Mesenchymal stem cell (in vitro differentiated cells and primary cell): Measurements from ENCODE around the gene TMEM63A.
"Not testable (repeated sequence)": the region's sequence is repeated elsewhere in the genome, so short reads cannot be mapped to it uniquely, and the experiment has no call there.

ENCODE experiments used
- DNase-seq: peaks from one replicate; pipeline ENCODE4 v3.0.0-alpha.2; 2013
- H2AFZ ChIP-seq: one replicate; pipeline ENCODE4 v1.6.1; 2013; ENCODE audit warnings: low read depth, mild to moderate bottlenecking, control low read depth, inconsistent platforms, low read length, moderate library complexity
- H2AK5ac ChIP-seq: 2 replicates; pipeline ENCODE4 v1.6.1; 2013; ENCODE audit warnings: low read length, moderate library complexity, mild to moderate bottlenecking, inconsistent platforms; ENCODE audit not compliant: severe bottlenecking
- H2BK120ac ChIP-seq: one replicate; pipeline ENCODE4 v1.6.1; 2013; ENCODE audit warnings: low read depth, mild to moderate bottlenecking, inconsistent platforms, low read length, moderate library complexity
- H2BK12ac ChIP-seq, 2 experiments: one replicate each; pipeline ENCODE4 v1.6.1; 2013; ENCODE audit warnings: inconsistent platforms in 2 of 2, low read length in 2 of 2, mild to moderate bottlenecking in 2 of 2, moderate library complexity in 2 of 2, control low read depth in 1 of 2
- H2BK15ac ChIP-seq: one replicate; pipeline ENCODE4 v1.6.1; 2013; ENCODE audit warnings: mild to moderate bottlenecking, low read depth, inconsistent platforms; ENCODE audit not compliant: poor library complexity, severe bottlenecking
- H2BK5ac ChIP-seq: 2 replicates; pipeline ENCODE4 v1.6.1; 2013; ENCODE audit warnings: low read depth, mild to moderate bottlenecking, low read length, control low read depth, inconsistent platforms; ENCODE audit not compliant: poor library complexity, severe bottlenecking
- H3K14ac ChIP-seq, 2 experiments: one replicate each; pipeline ENCODE4 v1.6.1; 2013; ENCODE audit warnings: inconsistent platforms in 2 of 2, low read length in 2 of 2, control low read depth in 1 of 2, mild to moderate bottlenecking in 1 of 2, moderate library complexity in 1 of 2
- H3K18ac ChIP-seq, 2 experiments: one replicate each; pipeline ENCODE4 v1.6.1; 2013; ENCODE audit warnings: inconsistent platforms in 2 of 2, low read length in 2 of 2, control low read depth in 1 of 2, low read depth in 1 of 2, mild to moderate bottlenecking in 1 of 2
- H3K23ac ChIP-seq, 2 experiments: one replicate each; pipeline ENCODE4 v1.6.1; 2013; ENCODE audit warnings: inconsistent platforms in 2 of 2, low read length in 2 of 2, mild to moderate bottlenecking in 2 of 2, moderate library complexity in 2 of 2, control low read depth in 1 of 2
- H3K27ac ChIP-seq: 2 replicates; pipeline ENCODE4 v1.5.1; 2013; ENCODE audit warnings: mild to moderate bottlenecking, moderate library complexity, low read length, control low read depth, inconsistent platforms; ENCODE audit not compliant: poor library complexity, severe bottlenecking
- H3K27me3 ChIP-seq, 2 experiments: 2 replicates each; pipeline versions ENCODE4 v1.6.1 to v1.7.0; 2013; ENCODE audit warnings: low read length in 2 of 2, mild to moderate bottlenecking in 2 of 2, moderate library complexity in 2 of 2, control low read depth in 1 of 2, inconsistent platforms in 1 of 2; ENCODE audit not compliant: control insufficient read depth in 1 of 2, insufficient read depth in 1 of 2
- H3K36me3 ChIP-seq, 2 experiments: 2 replicates each; pipeline versions ENCODE4 v1.6.1 to v1.7.0; 2013; ENCODE audit warnings: low read length in 2 of 2, control low read depth in 1 of 2, inconsistent platforms in 1 of 2, low read depth in 1 of 2, mild to moderate bottlenecking in 1 of 2; ENCODE audit not compliant: insufficient read depth in 2 of 2, control insufficient read depth in 1 of 2
- H3K4ac ChIP-seq, 2 experiments: one replicate each; pipeline ENCODE4 v1.6.1; 2013; ENCODE audit warnings: inconsistent platforms in 2 of 2, low read length in 2 of 2, mild to moderate bottlenecking in 2 of 2, moderate library complexity in 2 of 2, control low read depth in 1 of 2, low read depth in 1 of 2
- H3K4me1 ChIP-seq: 2 replicates; pipeline ENCODE4 v1.6.1; 2013; ENCODE audit warnings: low read depth, low read length, control low read depth; ENCODE audit not compliant: control insufficient read depth, insufficient read depth
- H3K4me2 ChIP-seq: 2 replicates; pipeline ENCODE4 v1.6.1; 2013; ENCODE audit warnings: low read length, mild to moderate bottlenecking, inconsistent platforms; ENCODE audit not compliant: poor library complexity, severe bottlenecking
- H3K4me3 ChIP-seq, 2 experiments: 2 replicates each; pipeline versions ENCODE4 v1.5.1 to v1.7.0; 2013; ENCODE audit warnings: low read length in 2 of 2, mild to moderate bottlenecking in 2 of 2, control low read depth in 1 of 2, low read depth in 1 of 2; ENCODE audit not compliant: insufficient read depth in 1 of 2
- H3K79me1 ChIP-seq: replicated peaks from 2 replicates; pipeline ENCODE4 v1.6.1; 2013; ENCODE audit warnings: mild to moderate bottlenecking, control low read depth, low read length, inconsistent platforms; ENCODE audit not compliant: poor library complexity, severe bottlenecking
- H3K9ac ChIP-seq: 2 replicates; pipeline ENCODE4 v1.7.0; 2013; ENCODE audit warnings: mild to moderate bottlenecking, low read length, moderate library complexity
- H3K9me3 ChIP-seq: 2 replicates; pipeline ENCODE4 v1.7.0; 2013; ENCODE audit warnings: mild to moderate bottlenecking, low read length; ENCODE audit not compliant: control insufficient read depth
- H4K8ac ChIP-seq: one replicate; pipeline ENCODE4 v1.6.1; 2013; ENCODE audit warnings: inconsistent platforms, mild to moderate bottlenecking, low read length, moderate library complexity
- H4K91ac ChIP-seq: one replicate; pipeline ENCODE4 v1.6.1; 2013; ENCODE audit warnings: mild to moderate bottlenecking, low read length, inconsistent platforms
- WGBS: methylation state at CpG from one replicate; pipeline ENCODE4 v1.1.7; 2013; ENCODE audit warnings: mixed read lengths; 5-methylcytosine and 5-hydroxymethylcytosine counted together

The TMEM63A gene

GRCh38 chr1:225806249-225806648 lies 75.9 kb downstream of the TMEM63A start:
- Histone ChIP-seq H3K9ac (no peak overlapping the region), H2BK12ac (no peak overlapping the region), H3K4me2 (no peak overlapping the region), H3K4ac (no peak overlapping the region), H3K27me3 (no peaks in the 10 kb centered on the region), H3K4me1 (peaks cover 6% of the 10 kb centered on the region), H3K36me3 (peaks cover 0 to 5% of the 10 kb centered on the region in 2 experiments), H3K9me3 (no peaks in the 10 kb centered on the region), H2AK5ac (no peak overlapping the region), H2BK15ac (no peak overlapping the region), H2BK120ac (no peak overlapping the region), H4K8ac (no peak overlapping the region), H2BK5ac (no peak overlapping the region), H3K4me3 (no peak overlapping the region), H3K14ac (no peak overlapping the region), H3K18ac (no peak overlapping the region), H3K23ac (no peak overlapping the region), H3K79me1 (peaks cover 3% of the 10 kb centered on the region), H4K91ac (no peak overlapping the region), H2AFZ (no peak overlapping the region), H3K27ac (no peak overlapping the region)
- DNase-seq = no peak
- no CpG with 5 or more reads among the region's 1 CpG for WGBS

DNA sequence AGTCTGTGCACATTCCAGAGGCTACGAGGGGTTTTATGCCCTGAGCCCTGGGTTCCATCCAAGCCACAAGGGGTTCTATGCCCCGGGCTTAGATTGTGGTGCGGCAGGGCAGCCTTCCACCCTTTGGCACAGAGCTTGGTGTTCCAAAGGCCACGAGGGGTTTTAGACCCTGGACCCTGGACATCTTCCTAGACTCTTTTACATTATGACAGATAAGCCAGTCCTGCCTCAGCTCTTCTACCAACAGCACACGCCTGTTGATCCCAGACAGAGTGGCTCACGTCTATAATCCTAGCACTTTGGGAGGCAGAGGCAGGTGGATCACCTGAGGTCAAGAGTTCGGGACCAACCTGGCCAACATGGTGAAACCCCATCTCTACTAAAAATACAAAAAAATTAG lies 81.0 kb downstream of the TMEM63A start:
- not testable (repeated sequence) for H3K27ac ChIP-seq, H3K4me3 ChIP-seq, H3K4me1 ChIP-seq, H3K14ac ChIP-seq, H4K8ac ChIP-seq, H3K4ac ChIP-seq, H3K9ac ChIP-seq, H3K79me1 ChIP-seq, H2AFZ ChIP-seq, H2BK12ac ChIP-seq, H4K91ac ChIP-seq, H3K9me3 ChIP-seq, H3K23ac ChIP-seq, H3K18ac ChIP-seq, H2BK120ac ChIP-seq, DNase-seq, H3K27me3 ChIP-seq, H2BK5ac ChIP-seq, H3K4me2 ChIP-seq, H2BK15ac ChIP-seq, H2AK5ac ChIP-seq
- WGBS = 94% methylated on average over 7 of the region's 7 CpGs
- peaks cover 0 to 13% of the 10 kb centered on the region in 2 experiments for H3K36me3 ChIP-seq

- not testable (repeated sequence) for H2AK5ac ChIP-seq, H3K4me2 ChIP-seq, H3K23ac ChIP-seq, H4K8ac ChIP-seq, H3K27ac ChIP-seq, H3K27me3 ChIP-seq, H3K79me1 ChIP-seq, H4K91ac ChIP-seq, H2BK120ac ChIP-seq, DNase-seq, H2BK15ac ChIP-seq, H3K4ac ChIP-seq, H2BK5ac ChIP-seq, H3K14ac ChIP-seq, H2BK12ac ChIP-seq, H3K9me3 ChIP-seq, H3K9ac ChIP-seq, H2AFZ ChIP-seq, H3K4me3 ChIP-seq, H3K18ac ChIP-seq, H3K4me1 ChIP-seq
- peaks cover 19 to 29% of the 10 kb centered on the region in 2 experiments for H3K36me3 ChIP-seq
- over 99% methylated on average over 18 of the region's 18 CpGs for WGBS
These were observed 86.1 kb downstream of the TMEM63A start for GRCh38 chr1:225796097-225796496.
